Activated B cell treated with CpG ODN at 0.5 μM for 24 hours (primary cell): ENCODE measurements around the gene PTPN6. TPM values are rescaled to one million over a fixed set of nuclear protein-coding genes. Genes with fewer than 3 reads are reported as not detected.

Experiments
- ATAC-seq: fragments of 200-7000 bp; cut with Tn5 transposase; one replicate; pipeline ENCODE4 v1.10.0; 2021; ENCODE audit warnings: low read depth, mild to moderate bottlenecking, moderate library complexity
- CTCF ChIA-PET: fragments of 350-600 bp; sonication (Branson Sonifier 250); formaldehyde crosslinking; loops from one replicate; lab custom pipeline; 2021; ENCODE audit warnings: antibody characterized with exemption; lab: Charles Lee
- POLR2A ChIA-PET: fragments of 350-600 bp; sonication (Branson Sonifier 250); formaldehyde crosslinking; loops from one replicate; lab custom pipeline; 2021; ENCODE audit warnings: antibody characterized with exemption; lab: Charles Lee
- DNase-seq: peaks from one replicate; pipeline ENCODE4 v3.0.0; 2022
- H3K27ac Mint-ChIP-seq: one replicate; pipeline ENCODE4 v1.8.0; 2020; ENCODE audit warnings: mixed read lengths
- H3K27me3 Mint-ChIP-seq: one replicate; pipeline ENCODE4 v1.8.0; 2021; ENCODE audit warnings: mixed read lengths
- H3K36me3 Mint-ChIP-seq: one replicate; pipeline ENCODE4 v1.8.0; 2021; ENCODE audit warnings: low read depth, mixed read lengths
- H3K4me1 Mint-ChIP-seq: one replicate; pipeline ENCODE4 v1.8.0; 2021; ENCODE audit warnings: mixed read lengths
- H3K4me3 Mint-ChIP-seq: one replicate; pipeline ENCODE4 v1.8.0; 2020; ENCODE audit warnings: mild to moderate bottlenecking, mixed read lengths
- H3K9me3 Mint-ChIP-seq: one replicate; pipeline ENCODE4 v1.8.0; 2020; ENCODE audit warnings: mixed read lengths
- CTCF ChIP-seq: fragments of 200-600 bp; IDR thresholded peaks from one replicate; pipeline ENCODE4 v1.8.0; 2022; ENCODE audit warnings: antibody characterized with exemption, mild to moderate bottlenecking
- intact Hi-C: fragments of 100-400 bp; cut with micrococcal nuclease; formaldehyde crosslinking; loops from one replicate; pipeline ENCODE4 v1.15.1; 2024
- total RNA-seq: library from RNA; stranded (reverse); gene quantifications from 2 replicates; pipeline ENCODE4 v1.2.3, GENCODE V29; 2022

The PTPN6 gene
- total RNA-seq, 1 donor from 2014 or later: 393 TPM

- peaks cover 39% of the 10 kb centered on the region for H3K36me3 Mint-ChIP-seq
- ATAC-seq: no peak
- ChIA-PET CTCF (interaction anchor here (0.7 kb wide), 1 partner anchor 70 kb away, joined by 3 read pairs; no protein-coding TSS in a partner anchor), POLR2A (interaction anchor here (2.3 to 24.6 kb wide), 2 partner anchors 11 to 26 kb away, joined by 20 to 1516 read pairs; partner anchors contain the start of genes C12orf57, PTPN6 and RNU7-1)
- DNase-seq: no peak
- peaks cover 40% of the 10 kb centered on the region for H3K4me1 Mint-ChIP-seq
- H3K9me3 Mint-ChIP-seq: no peaks in the 10 kb centered on the region
- no peak overlapping the region for H3K4me3 Mint-ChIP-seq
- peak overlapping the region; percentile 3 for H3K27ac Mint-ChIP-seq
- H3K27me3 Mint-ChIP-seq: no peaks in the 10 kb centered on the region
- intact Hi-C loops: no loop called here
- TF ChIP-seq CTCF: no peak
These were observed 18.4 kb upstream of the PTPN6 start for GRCh38 chr12:6932766-6933165.

GRCh38 chr12:6934110-6934509 is 17.0 kb upstream of the PTPN6 start:
- CTCF ChIA-PET: interaction anchor here (1.1 to 1.3 kb wide), 2 partner anchors 10 to 61 kb away, joined by 3 to 6 read pairs; partner anchors contain the start of genes C12orf57 and RNU7-1
- POLR2A ChIA-PET: interaction anchor here (0.8 to 24.6 kb wide), 4 partner anchors 9 to 24 kb away, joined by 3 to 1516 read pairs (median 29); partner anchors contain the start of genes C12orf57, PTPN6 and RNU7-1
- no peak overlapping the region for H3K4me3 Mint-ChIP-seq

GRCh38 chr12:6935371-6936193 is 15.6 kb upstream of the PTPN6 start:
- H3K4me3 Mint-ChIP-seq: peak overlapping the region; percentile 59
- POLR2A ChIA-PET: interaction anchor here (0.7 to 24.6 kb wide), 5 partner anchors 8 to 33 kb away, joined by 3 to 1516 read pairs (median 9); partner anchors contain the start of genes C12orf57, PTPN6 and RNU7-1
- no peak for TF ChIP-seq CTCF
- intact Hi-C loops: loop anchor here (1.0 kb wide), 1 partner anchor 62 kb away; the partner anchor contains the start of gene SPSB2
- peak overlapping the region; percentile 91 for H3K27ac Mint-ChIP-seq
- H3K9me3 Mint-ChIP-seq: no peaks in the 10 kb centered on the region
- H3K4me1 Mint-ChIP-seq: peaks cover 34% of the 10 kb centered on the region
- no peaks in the 10 kb centered on the region for H3K27me3 Mint-ChIP-seq
- H3K36me3 Mint-ChIP-seq: peaks cover 45% of the 10 kb centered on the region
- no peak for DNase-seq
- CTCF ChIA-PET: interaction anchor here (1.0 kb wide), 1 partner anchor 11 kb away, joined by 3 read pairs; no protein-coding TSS in a partner anchor
- no peak for ATAC-seq

More at GRCh38 chr12:6934110-6934509, 17.0 kb upstream of the PTPN6 start:
- no peaks in the 10 kb centered on the region for H3K9me3 Mint-ChIP-seq
- H3K27me3 Mint-ChIP-seq: no peaks in the 10 kb centered on the region
- no peak for DNase-seq
- intact Hi-C loops: no loop called here
- peaks cover 43% of the 10 kb centered on the region for H3K4me1 Mint-ChIP-seq
- H3K36me3 Mint-ChIP-seq: peaks cover 42% of the 10 kb centered on the region
- ATAC-seq: no peak
- H3K27ac Mint-ChIP-seq: peak overlapping the region; percentile 61
- TF ChIP-seq CTCF: no peak

GRCh38 chr12:6936194-6936635 is 14.9 kb upstream of the PTPN6 start:
- intact Hi-C loops: loop anchor here (1.0 kb wide), 1 partner anchor 63 kb away; the partner anchor contains the start of gene SPSB2

More at GRCh38 chr12:6936194-6936635, 14.9 kb upstream of the PTPN6 start:
- POLR2A ChIA-PET: interaction anchor here (0.7 to 24.6 kb wide), 8 partner anchors 8 to 64 kb away, joined by 3 to 1516 read pairs (median 12); partner anchors contain the start of genes ATN1, C12orf57, PTPN6 and RNU7-1
- H3K27ac Mint-ChIP-seq: peak overlapping the region; percentile 91
- H3K4me1 Mint-ChIP-seq: peaks cover 30% of the 10 kb centered on the region
- CTCF ChIA-PET: interaction anchor here (1.0 kb wide), 1 partner anchor 13 kb away, joined by 6 read pairs; no protein-coding TSS in a partner anchor
- DNase-seq (no peak), ATAC-seq (no peak)
- H3K4me3 Mint-ChIP-seq: peak overlapping the region; percentile 84
- no peaks in the 10 kb centered on the region for H3K9me3 Mint-ChIP-seq
- no peaks in the 10 kb centered on the region for H3K27me3 Mint-ChIP-seq
- peaks cover 48% of the 10 kb centered on the region for H3K36me3 Mint-ChIP-seq
- TF ChIP-seq CTCF: no peak
